ENCODE data around the gene STIP1.

- TF ChIP-seq CTCF (IDR thresholded peaks at IDR 0.05; ENCODE audit: extremely low read depth in 1 of 2, insufficient read depth in 1 of 2, low read depth in 1 of 2, low read length in 2 of 2) (no peak), POLR2A (IDR thresholded peaks at IDR 0.05; ENCODE audit: low read depth, low read length) (no peak), MAX (IDR thresholded peaks at IDR 0.05; ENCODE audit: insufficient read depth, insufficient read length) (no peak), POLR2AphosphoS5 (IDR thresholded peaks at IDR 0.05; ENCODE audit: insufficient read depth, low read depth, low read length) (no peak)
Measured at GRCh38 chr11:64250415-64251015, 64.5 kb downstream of the STIP1 start.
